GM23338 (cell line): ENCODE measurements around the gene UPF2. TPM values are rescaled to one million over a fixed set of nuclear protein-coding genes. Genes with fewer than 3 reads are reported as not detected.
A peak's percentile ranks its signal among the peaks of the same experiment; 100 is the strongest.

Experiments used
- ATAC-seq: fragments of 200-7000 bp; cut with Tn5 transposase; 3 replicates; pipeline ENCODE4 v1.9.1; 2020
- DNase-seq: peaks from one replicate; pipeline ENCODE4 v3.0.0-alpha.2; 2015; ENCODE audit warnings: low spot score
- H2AFZ ChIP-seq: fragments of 200-600 bp; sonication (generic); 2 replicates; pipeline ENCODE4 v1.8.0; 2016; ENCODE audit warnings: antibody characterized with exemption, mild to moderate bottlenecking, moderate library complexity
- H3F3A ChIP-seq: fragments of 200-600 bp; sonication (generic); replicated peaks from 2 replicates; pipeline ENCODE4 v1.8.0; 2017; ENCODE audit warnings: antibody characterized with exemption, mixed run types, low read depth
- H3K27ac ChIP-seq: fragments of 200-600 bp; sonication (generic); 2 replicates; pipeline ENCODE4 v1.6.1; 2016; ENCODE audit warnings: low read depth
- H3K27me3 ChIP-seq: fragments of 200-600 bp; sonication (generic); 2 replicates; pipeline ENCODE4 v1.8.0; 2016; ENCODE audit warnings: mild to moderate bottlenecking, mixed run types, moderate library complexity; ENCODE audit not compliant: insufficient read depth
- H3K36me3 ChIP-seq: fragments of 200-600 bp; sonication (generic); 2 replicates; pipeline ENCODE4 v1.8.0; 2016; ENCODE audit warnings: mild to moderate bottlenecking; ENCODE audit not compliant: insufficient read depth
- H3K4me1 ChIP-seq: fragments of 200-600 bp; sonication (generic); 2 replicates; pipeline ENCODE4 v1.8.0; 2016; ENCODE audit warnings: mild to moderate bottlenecking, moderate library complexity; ENCODE audit not compliant: insufficient read depth
- H3K4me2 ChIP-seq: fragments of 200-600 bp; sonication (generic); 2 replicates; pipeline ENCODE4 v1.7.1; 2017; ENCODE audit warnings: mixed run types
- H3K4me3 ChIP-seq: fragments of 200-600 bp; sonication (generic); 2 replicates; pipeline ENCODE4 v1.6.1; 2016; ENCODE audit warnings: mixed run types
- H3K79me2 ChIP-seq: fragments of 200-600 bp; sonication (generic); replicated peaks from 2 replicates; pipeline ENCODE4 v1.8.0; 2017; ENCODE audit warnings: mild to moderate bottlenecking; ENCODE audit not compliant: insufficient read depth
- H3K9me2 ChIP-seq: fragments of 200-600 bp; sonication (generic); 2 replicates; pipeline ENCODE4 v1.8.0; 2017; ENCODE audit not compliant: insufficient read depth
- H4K20me1 ChIP-seq: fragments of 200-600 bp; sonication (generic); replicated peaks from 2 replicates; pipeline ENCODE4 v1.8.0; 2017; ENCODE audit warnings: mild to moderate bottlenecking; ENCODE audit not compliant: insufficient read depth
- H3K27ac Mint-ChIP-seq: 2 replicates; pipeline ENCODE4 v1.8.0; 2020; ENCODE audit warnings: inconsistent platforms, mild to moderate bottlenecking, moderate library complexity, mixed read lengths
- H3K27me3 Mint-ChIP-seq: 3 replicates; pipeline ENCODE4 v1.8.0; 2022; ENCODE audit warnings: low read depth, mild to moderate bottlenecking, moderate library complexity, mixed read lengths, inconsistent platforms; ENCODE audit not compliant: insufficient read depth, poor library complexity
- H3K36me3 Mint-ChIP-seq: 3 replicates; pipeline ENCODE4 v1.8.0; 2021; ENCODE audit warnings: low read depth, mild to moderate bottlenecking, inconsistent platforms, moderate library complexity, mixed read lengths
- H3K4me1 Mint-ChIP-seq: 3 replicates; pipeline ENCODE4 v1.8.0; 2020; ENCODE audit warnings: mild to moderate bottlenecking, inconsistent platforms, mixed read lengths
- H3K4me3 Mint-ChIP-seq: 3 replicates; pipeline ENCODE4 v1.8.0; 2021; ENCODE audit warnings: moderate library complexity, mild to moderate bottlenecking, inconsistent platforms, mixed read lengths
- H3K9me3 Mint-ChIP-seq: 3 replicates; pipeline ENCODE4 v1.8.0; 2020; ENCODE audit warnings: moderate library complexity, mild to moderate bottlenecking, inconsistent platforms, mixed read lengths
- CREB1 ChIP-seq: fragments of 250-450 bp; sonication (Bioruptor Pico); IDR thresholded peaks from 2 replicates; pipeline ENCODE4 v1.5.0; 2020; ENCODE audit warnings: low read depth, mild to moderate bottlenecking, moderate library complexity
- CTCF ChIP-seq, 2 experiments: fragments of 200-600 bp in 1 of 2; sonication (generic) in 1 of 2; conservative IDR thresholded peaks; 2 replicates each; pipeline versions ENCODE4 v1.5.1 to v1.6.1; 2016 to 2017; ENCODE audit warnings: antibody characterized with exemption in 2 of 2, low read depth in 2 of 2, mild to moderate bottlenecking in 2 of 2, moderate library complexity in 1 of 2
- ETS1 ChIP-seq: IDR thresholded peaks from 2 replicates; pipeline ENCODE4 v1.6.1; 2016; ENCODE audit warnings: antibody characterized with exemption
- EZH2 ChIP-seq: fragments of 200-600 bp; sonication (generic); IDR thresholded peaks from one replicate; pipeline ENCODE4 v1.8.0; 2017; ENCODE audit warnings: antibody characterized with exemption, mild to moderate bottlenecking, low read depth; ENCODE audit not compliant: unreplicated experiment
- EZH2phosphoT487 ChIP-seq: fragments of 200-600 bp; sonication (generic); IDR thresholded peaks from one replicate; pipeline ENCODE4 v1.8.1; 2018; ENCODE audit warnings: antibody characterized with exemption; ENCODE audit not compliant: unreplicated experiment
- JUNB ChIP-seq: IDR thresholded peaks from one replicate; pipeline ENCODE4 v1.6.1; 2016; ENCODE audit warnings: antibody characterized with exemption; ENCODE audit not compliant: unreplicated experiment
- NANOG ChIP-seq: IDR thresholded peaks from 2 replicates; pipeline ENCODE4 v1.6.1; 2016; ENCODE audit warnings: antibody characterized with exemption, borderline replicate concordance
- POLR2AphosphoS5 ChIP-seq: IDR thresholded peaks from 2 replicates; pipeline ENCODE4 v1.6.1; 2016; ENCODE audit warnings: antibody characterized with exemption, low read depth
- REST ChIP-seq: IDR thresholded peaks from one replicate; pipeline ENCODE4 v1.6.1; 2018; ENCODE audit warnings: antibody characterized with exemption; ENCODE audit not compliant: unreplicated experiment
- STAT1 ChIP-seq: IDR thresholded peaks from one replicate; pipeline ENCODE4 v1.6.1; 2016; ENCODE audit warnings: antibody characterized with exemption; ENCODE audit not compliant: unreplicated experiment
- ZNF114 ChIP-seq: fragments of 250-450 bp; sonication (Bioruptor Pico); IDR thresholded peaks from 2 replicates; pipeline ENCODE4 v1.5.0; 2020; ENCODE audit warnings: mild to moderate bottlenecking, moderate library complexity
- ZNF331 ChIP-seq: fragments of 250-450 bp; sonication (Bioruptor Pico); IDR thresholded peaks from 2 replicates; pipeline ENCODE4 v1.5.0; 2020; ENCODE audit warnings: low read depth, mild to moderate bottlenecking, moderate library complexity
- ZNF462 ChIP-seq: fragments of 250-450 bp; sonication (Bioruptor Pico); IDR thresholded peaks from 2 replicates; pipeline ENCODE4 v1.5.0; 2020; ENCODE audit warnings: mild to moderate bottlenecking, moderate library complexity
- polyA plus RNA-seq: library from polyadenylated mRNA; unstranded; fragments of >200 nt; fragmentation: Nextera tagmentation; extraction: Ambion mirVana; gene quantifications from 2 replicates; pipeline ENCODE4 v1.2.1, GENCODE V29; 2016
- total RNA-seq: library from RNA; depleted of rRNA; stranded (reverse); fragments of >200 nt; shearing (Covaris generic); gene quantifications from 2 replicates; pipeline ENCODE4 v1.2.3, GENCODE V29; 2014

UPF2 gene
- total and polyA plus RNA-seq, 2 experiments from 2014 or later: 29.0 to 78.5 TPM

GRCh38 chr10:11921800-11922392, 120.7 kb downstream of the UPF2 start:
- H3F3A ChIP-seq: 0 out of 2 replicates have a peak, but pooled peaks cover 2% of the 10 kb centered on the region
- no peak overlapping the region for H2AFZ ChIP-seq
- Mint-ChIP-seq H3K4me3 (no peak overlapping the region), H3K9me3 (no peaks in the 10 kb centered on the region), H3K27ac (0 out of 2 replicates have a peak overlapping the region, but pooled peaks have one; percentile 33), H3K4me1 (peaks cover 15% of the 10 kb centered on the region), H3K27me3 (peaks cover 3% of the 10 kb centered on the region), H3K36me3 (peaks cover 41% of the 10 kb centered on the region)
- peaks cover 14% of the 10 kb centered on the region for H3K36me3 ChIP-seq
- H3K27ac ChIP-seq: 0 out of 2 replicates have a peak overlapping the region, but pooled peaks have one; percentile 52
- H3K4me1 ChIP-seq: peaks cover 4% of the 10 kb centered on the region; the same call in 1 of the 2 replicates
- DNase-seq (no peak), ATAC-seq (no peak)
- TF ChIP-seq CREB1 (CRISPR knock-in tag) (no peak), POLR2AphosphoS5 (no peak), NANOG (no peak), EZH2phosphoT487 (no peak), ZNF462 (CRISPR knock-in tag) (no peak), ETS1 (no peak), JUNB (no peak), STAT1 (no peak), ZNF331 (no peak), EZH2 (no peak), REST (no peak), ZNF114 (CRISPR knock-in tag) (no peak), CTCF (conservative IDR thresholded peaks at IDR 0.05; ENCODE audit: low read depth in 2 of 2) (no peak)
- no peaks in the 10 kb centered on the region for H4K20me1 ChIP-seq
- no peak overlapping the region for H3K4me3 ChIP-seq
- H3K79me2 ChIP-seq: no peaks in the 10 kb centered on the region
- H3K4me2 ChIP-seq: no peak overlapping the region
- no peaks in the 10 kb centered on the region for H3K9me2 ChIP-seq
- H3K27me3 ChIP-seq: no peaks in the 10 kb centered on the region
